ENCODE measurements around the gene DNAJC4. TPM values are rescaled to one million over a fixed set of nuclear protein-coding genes. Genes with fewer than 3 reads are reported as not detected.
A peak's percentile ranks its signal among the peaks of the same experiment; 100 is the strongest.

The DNAJC4 gene
- total and polyA plus RNA-seq, 9 of the 15 experiments (the other 6 are each of a cell fraction or from before 2014, with no cell fraction given) = 4.0 to 32.6 (median 19.9) TPM

DNA sequence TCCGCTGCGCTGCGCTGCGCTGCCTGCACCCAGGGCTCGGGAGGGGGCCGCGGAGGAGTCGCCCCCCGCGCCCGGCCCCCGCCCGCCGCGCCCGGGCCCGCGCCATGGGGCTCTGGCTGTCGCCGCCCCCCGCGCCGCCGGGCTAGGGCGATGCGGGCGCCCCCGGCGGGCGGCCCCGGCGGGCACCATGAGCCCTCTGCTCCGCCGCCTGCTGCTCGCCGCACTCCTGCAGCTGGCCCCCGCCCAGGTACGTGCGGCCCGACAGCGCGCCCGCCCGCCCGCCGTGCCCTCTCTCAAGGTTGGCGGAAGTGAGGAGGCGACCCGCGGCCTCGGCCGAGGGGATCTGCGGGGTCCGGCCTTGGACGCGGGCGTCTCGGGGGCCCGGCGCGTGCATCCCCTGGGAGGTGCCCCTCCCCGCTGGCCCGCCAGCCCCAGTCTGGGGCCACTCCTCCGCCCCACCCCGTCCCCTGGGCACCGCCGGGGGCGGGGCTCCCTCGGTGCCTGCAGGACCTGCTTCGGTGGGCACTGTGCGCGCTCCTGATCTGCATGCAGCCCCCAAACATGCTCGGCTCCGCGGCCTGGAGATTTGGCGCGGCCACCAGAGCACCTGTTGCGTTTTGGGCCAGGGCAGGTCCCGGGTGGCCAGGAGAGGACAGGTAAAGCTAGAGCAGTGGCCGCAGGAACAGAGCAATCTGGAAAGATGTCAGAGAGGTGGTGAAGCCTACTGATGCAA lies 4.5 kb downstream of the DNAJC4 start (continued):
- TF ChIP-seq, protein P1, sequence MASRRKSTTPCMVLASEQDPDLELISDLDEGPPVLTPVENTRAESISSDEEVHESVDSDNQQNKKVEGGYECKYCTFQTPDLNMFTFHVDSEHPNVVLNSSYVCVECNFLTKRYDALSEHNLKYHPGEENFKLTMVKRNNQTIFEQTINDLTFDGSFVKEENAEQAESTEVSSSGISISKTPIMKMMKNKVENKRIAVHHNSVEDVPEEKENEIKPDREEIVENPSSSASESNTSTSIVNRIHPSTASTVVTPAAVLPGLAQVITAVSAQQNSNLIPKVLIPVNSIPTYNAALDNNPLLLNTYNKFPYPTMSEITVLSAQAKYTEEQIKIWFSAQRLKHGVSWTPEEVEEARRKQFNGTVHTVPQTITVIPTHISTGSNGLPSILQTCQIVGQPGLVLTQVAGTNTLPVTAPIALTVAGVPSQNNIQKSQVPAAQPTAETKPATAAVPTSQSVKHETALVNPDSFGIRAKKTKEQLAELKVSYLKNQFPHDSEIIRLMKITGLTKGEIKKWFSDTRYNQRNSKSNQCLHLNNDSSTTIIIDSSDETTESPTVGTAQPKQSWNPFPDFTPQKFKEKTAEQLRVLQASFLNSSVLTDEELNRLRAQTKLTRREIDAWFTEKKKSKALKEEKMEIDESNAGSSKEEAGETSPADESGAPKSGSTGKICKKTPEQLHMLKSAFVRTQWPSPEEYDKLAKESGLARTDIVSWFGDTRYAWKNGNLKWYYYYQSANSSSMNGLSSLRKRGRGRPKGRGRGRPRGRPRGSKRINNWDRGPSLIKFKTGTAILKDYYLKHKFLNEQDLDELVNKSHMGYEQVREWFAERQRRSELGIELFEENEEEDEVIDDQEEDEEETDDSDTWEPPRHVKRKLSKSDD (conservative IDR thresholded peaks at IDR 0.05; ENCODE audit: low read length) = no peak
- TF ChIP-seq RBM34 (IDR thresholded peaks at IDR 0.05; ENCODE audit: borderline replicate concordance, insufficient read depth, low read length) = no peak
- no peak for TF ChIP-seq SRSF1 (IDR thresholded peaks at IDR 0.05; ENCODE audit: low read depth, low read length)
- no peak for TF ChIP-seq ZNF592 (IDR thresholded peaks at IDR 0.05)
- TF ChIP-seq CXXC5 (CRISPR knock-in tag; IDR thresholded peaks at IDR 0.05) = peak; percentile 20; the same call in 1 of the 2 replicates
- no peak for TF ChIP-seq ZC3H8 (IDR thresholded peaks at IDR 0.05)
- TF ChIP-seq XRCC3 (IDR thresholded peaks at IDR 0.05) = no peak
- TF ChIP-seq SP2 (IDR thresholded peaks at IDR 0.05; ENCODE audit: extremely low read depth, low read depth, low read length, poor library complexity, severe bottlenecking) = no peak
- TF ChIP-seq BHLHE40 (IDR thresholded peaks at IDR 0.05; ENCODE audit: low read length) = no peak
- no peak for TF ChIP-seq MAX (CRISPR knock-in tag; IDR thresholded peaks at IDR 0.05)
- TF ChIP-seq EGR1 (conservative IDR thresholded peaks at IDR 0.05) = 0 out of 2 replicates have a peak, but pooled peaks have one; percentile 4
- no peak for TF ChIP-seq HCFC1 (IDR thresholded peaks at IDR 0.05; ENCODE audit: low read depth, low read length)
- peak; percentile 73; the same call in 1 of the 2 replicates for TF ChIP-seq ZC3H4 (CRISPR knock-in tag; IDR thresholded peaks at IDR 0.05; ENCODE audit: borderline replicate concordance)
- TF ChIP-seq POLR2G (IDR thresholded peaks at IDR 0.05; ENCODE audit: low read depth, low read length) = peak; percentile 67
- TF ChIP-seq KDM5B (IDR thresholded peaks at IDR 0.05; ENCODE audit: insufficient replicate concordance, low read depth, low read length) = peak; percentile 27
- TF ChIP-seq GTF2A2 (tag; IDR thresholded peaks at IDR 0.05) = no peak
- TF ChIP-seq ZNF695 (CRISPR knock-in tag; IDR thresholded peaks at IDR 0.05) = no peak
- no peak for TF ChIP-seq ZNF830 (CRISPR knock-in tag; IDR thresholded peaks at IDR 0.05)
- TF ChIP-seq CBFA2T2 (conservative IDR thresholded peaks at IDR 0.05) = no peak
- no peak for TF ChIP-seq LCOR (CRISPR knock-in tag; IDR thresholded peaks at IDR 0.05)
- no peak for TF ChIP-seq ZEB2 (IDR thresholded peaks at IDR 0.05)
- no peak for TF ChIP-seq ZNF175 (CRISPR knock-in tag; IDR thresholded peaks at IDR 0.05; ENCODE audit: low read depth)
- no peak for TF ChIP-seq SP1 (CRISPR knock-in tag; IDR thresholded peaks at IDR 0.05)
